ENCODE results near the gene FBLN5.

- TF ChIP-seq TAF1 (IDR thresholded peaks at IDR 0.05; ENCODE audit: borderline replicate concordance, low read depth, low read length) (no peak), EZH2phosphoT487 (IDR thresholded peaks at IDR 0.05; ENCODE audit: borderline replicate concordance, low read depth) (no peak), YY1 (IDR thresholded peaks at IDR 0.05; ENCODE audit: low read depth) (no peak), CTCF (IDR thresholded peaks at IDR 0.05) (no peak), RFX5 (IDR thresholded peaks at IDR 0.05; ENCODE audit: low read length) (no peak), NFIC (IDR thresholded peaks at IDR 0.05; ENCODE audit: borderline replicate concordance) (no peak), EP300 (IDR thresholded peaks at IDR 0.05; ENCODE audit: borderline replicate concordance in 1 of 2, low read depth in 1 of 2, low read length in 1 of 2) (no peak), MAX (IDR thresholded peaks at IDR 0.05; ENCODE audit: low read depth) (no peak), POLR2AphosphoS5 (IDR thresholded peaks at IDR 0.05; ENCODE audit: low read depth, low read length) (no peak; the same call in 1 of the 2 replicates), PBX3 (IDR thresholded peaks at IDR 0.05) (no peak)
Measured at GRCh38 chr14:91964724-91965123, 17.2 kb upstream of the FBLN5 start.
